Activated CD4-positive, alpha-beta T cell treated with anti-CD3 and anti-CD28 coated beads for 36 hours (primary cell): ENCODE measurements around the gene TPPP3. TPM values are rescaled to one million over a fixed set of nuclear protein-coding genes. Genes with fewer than 3 reads are reported as not detected.
"Not testable (repeated sequence)": the region's sequence is repeated elsewhere in the genome, so short reads cannot be mapped to it uniquely, and the experiment has no call there.

Experiments
- ATAC-seq: fragments of 200-7000 bp; cut with Tn5 transposase; one replicate; pipeline ENCODE4 v1.10.0; 2021; ENCODE audit warnings: mild to moderate bottlenecking, moderate library complexity
- CTCF ChIA-PET: fragments of 350-600 bp; sonication (Branson Sonifier 250); formaldehyde crosslinking; loops from one replicate; lab custom pipeline; 2021; ENCODE audit warnings: antibody characterized with exemption; lab: Charles Lee
- POLR2A ChIA-PET: fragments of 350-600 bp; sonication (Branson Sonifier 250); formaldehyde crosslinking; loops from one replicate; lab custom pipeline; 2021; ENCODE audit warnings: antibody characterized with exemption, inconsistent platforms; lab: Charles Lee
- DNase-seq: peaks from one replicate; pipeline ENCODE4 v3.0.0-alpha.2; 2020
- H3K27ac Mint-ChIP-seq: one replicate; pipeline ENCODE4 v1.8.0; 2021; ENCODE audit warnings: mixed read lengths
- H3K27me3 Mint-ChIP-seq: one replicate; pipeline ENCODE4 v1.8.0; 2021; ENCODE audit warnings: mixed read lengths
- H3K36me3 Mint-ChIP-seq: one replicate; pipeline ENCODE4 v1.8.0; 2021; ENCODE audit warnings: low read depth, mixed read lengths
- H3K4me1 Mint-ChIP-seq: one replicate; pipeline ENCODE4 v1.8.0; 2021; ENCODE audit warnings: mixed read lengths
- H3K4me3 Mint-ChIP-seq: one replicate; pipeline ENCODE4 v1.8.0; 2021; ENCODE audit warnings: mild to moderate bottlenecking, moderate library complexity, mixed read lengths
- H3K9me3 Mint-ChIP-seq: one replicate; pipeline ENCODE4 v1.8.0; 2021; ENCODE audit warnings: low read depth, mixed read lengths
- intact Hi-C, 2 experiments: fragments of 100-400 bp; cut with DNase I in 1 of 2; cut with micrococcal nuclease in 1 of 2; formaldehyde crosslinking; loops; one replicate each; pipeline versions ENCODE4 v1.14.2 to v1.15.1; 2022 to 2024; cut with DNase I, micrococcal nuclease
- total RNA-seq, 2 experiments: library from RNA; stranded (reverse); gene quantifications; one replicate each; pipeline ENCODE4 v1.2.3, GENCODE V29; 2021

Gene TPPP3
- total RNA-seq, 2 experiments from 2014 or later: not detected

- no peak for DNase-seq
- intact Hi-C loops: no loop called here
- ATAC-seq: no peak
- no peaks in the 10 kb centered on the region for H3K9me3 Mint-ChIP-seq
- H3K4me1 Mint-ChIP-seq: peaks cover 14% of the 10 kb centered on the region
- ChIA-PET POLR2A (interaction anchor here (0.5 kb wide), 1 partner anchor 116 kb away, joined by 5 read pairs; no protein-coding TSS in a partner anchor), CTCF (interaction anchor here (0.6 to 1.7 kb wide), 2 partner anchors 9 to 291 kb away, joined by 3 to 6 read pairs; no protein-coding TSS in a partner anchor)
- no peak overlapping the region for H3K27ac Mint-ChIP-seq
- H3K27me3 Mint-ChIP-seq: peaks cover 16% of the 10 kb centered on the region
- H3K4me3 Mint-ChIP-seq: no peak overlapping the region
- no peaks in the 10 kb centered on the region for H3K36me3 Mint-ChIP-seq
Measured at GRCh38 chr16:67389911-67390815, 3.1 kb downstream of the TPPP3 start.

DNA sequence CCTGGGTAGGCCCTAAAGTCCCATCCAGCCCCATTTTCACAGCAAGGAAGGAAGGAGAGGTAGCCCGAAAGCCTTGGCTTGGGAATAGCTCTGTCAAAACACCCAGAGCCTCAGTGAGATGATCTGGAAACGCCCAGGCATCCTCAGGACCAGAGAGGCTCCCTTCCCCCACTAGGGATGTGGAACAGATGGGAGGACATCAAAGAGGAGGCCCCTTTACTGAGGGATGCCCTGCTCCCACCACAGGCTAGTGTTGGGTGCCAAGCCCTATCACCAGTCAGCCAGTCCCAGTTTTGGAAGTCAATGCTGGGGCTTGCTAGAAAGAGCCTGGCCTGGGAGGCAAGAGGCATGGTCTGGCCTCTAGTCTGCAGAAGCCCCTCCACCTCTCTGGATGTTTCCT lies 4.7 kb downstream of the TPPP3 start:
- DNase-seq: no peak
- no peaks in the 10 kb centered on the region for H3K9me3 Mint-ChIP-seq
- intact Hi-C loops: no loop called here
- H3K27me3 Mint-ChIP-seq: peaks cover 9% of the 10 kb centered on the region
- H3K36me3 Mint-ChIP-seq: no peaks in the 10 kb centered on the region
- peaks cover 10% of the 10 kb centered on the region for H3K4me1 Mint-ChIP-seq
- ATAC-seq: no peak
- H3K27ac Mint-ChIP-seq: no peak overlapping the region
- ChIA-PET POLR2A (no interaction called here), CTCF (interaction anchor here (0.6 to 0.9 kb wide), 2 partner anchors 10 to 27 kb away, joined by 3 read pairs; no protein-coding TSS in a partner anchor)
- no peak overlapping the region for H3K4me3 Mint-ChIP-seq

- ChIA-PET CTCF (interaction anchor here (0.6 to 0.9 kb wide), 2 partner anchors 9 to 27 kb away, joined by 3 read pairs; no protein-coding TSS in a partner anchor), POLR2A (no interaction called here)
- Mint-ChIP-seq H3K4me3 (no peak overlapping the region), H3K36me3 (no peaks in the 10 kb centered on the region), H3K9me3 (no peaks in the 10 kb centered on the region), H3K4me1 (peaks cover 9% of the 10 kb centered on the region), H3K27me3 (peaks cover 9% of the 10 kb centered on the region), H3K27ac (no peak overlapping the region)
- DNase-seq: no peak
- no peak for ATAC-seq
- intact Hi-C loops: no loop called here
Measured at GRCh38 chr16:67388191-67388590, 5.1 kb downstream of the TPPP3 start.

GRCh38 chr16:67387479-67388079 lies 5.7 kb downstream of the TPPP3 start:
- DNase-seq (no peak), ATAC-seq (no peak)
- H3K9me3 Mint-ChIP-seq: no peaks in the 10 kb centered on the region
- ChIA-PET CTCF (no interaction called here), POLR2A (no interaction called here)
- H3K27ac Mint-ChIP-seq: no peak overlapping the region
- no peak overlapping the region for H3K4me3 Mint-ChIP-seq
- H3K36me3 Mint-ChIP-seq: no peaks in the 10 kb centered on the region
- intact Hi-C loops: no loop called here
- peaks cover 9% of the 10 kb centered on the region for H3K4me1 Mint-ChIP-seq
- peaks cover 6% of the 10 kb centered on the region for H3K27me3 Mint-ChIP-seq

DNA sequence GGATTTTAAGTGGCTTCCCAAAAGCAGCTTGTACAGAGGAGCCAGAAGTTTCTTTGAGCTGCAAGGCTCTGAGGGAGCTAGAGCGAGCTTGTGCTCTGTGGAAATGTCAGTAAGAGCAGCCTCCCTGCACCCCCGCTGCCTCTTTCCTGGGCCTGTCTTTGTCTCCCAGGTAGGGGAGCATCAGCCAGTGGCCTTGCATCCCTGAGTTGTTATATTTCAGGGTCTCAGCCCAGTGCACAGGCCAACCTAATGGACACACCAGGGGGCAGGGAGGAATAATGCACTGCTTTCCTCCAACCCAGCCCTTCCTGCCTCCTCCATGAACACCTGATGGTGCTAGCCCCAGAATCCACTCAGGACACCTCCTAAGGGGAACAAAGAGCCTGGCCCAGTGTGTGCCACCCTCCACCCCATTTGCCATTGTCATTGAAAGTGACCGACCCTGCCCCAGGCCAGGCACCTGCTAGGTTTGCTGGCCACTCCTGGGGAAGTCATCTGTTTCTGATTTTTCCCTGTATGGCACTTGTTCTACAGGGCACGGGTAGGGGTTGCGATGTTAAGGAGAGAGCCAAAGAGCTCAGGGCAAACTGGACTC lies 6.3 kb downstream of the TPPP3 start:
- peaks cover 9% of the 10 kb centered on the region for H3K4me1 Mint-ChIP-seq
- intact Hi-C loops: no loop called here
- H3K36me3 Mint-ChIP-seq: no peaks in the 10 kb centered on the region
- DNase-seq (no peak), ATAC-seq (no peak)
- H3K9me3 Mint-ChIP-seq: no peaks in the 10 kb centered on the region
- H3K27me3 Mint-ChIP-seq: peaks cover 2% of the 10 kb centered on the region
- CTCF ChIA-PET: interaction anchor here (0.5 to 1.5 kb wide), 2 partner anchors 13 to 27 kb away, joined by 3 read pairs; no protein-coding TSS in a partner anchor
- no peak overlapping the region for H3K4me3 Mint-ChIP-seq
- POLR2A ChIA-PET: no interaction called here
- H3K27ac Mint-ChIP-seq: no peak overlapping the region

GRCh38 chr16:67384778-67385510 lies 8.4 kb downstream of the TPPP3 start:
- Mint-ChIP-seq H3K36me3 (no peaks in the 10 kb centered on the region), H3K4me3 (no peak overlapping the region), H3K9me3 (no peaks in the 10 kb centered on the region), H3K27me3 (peaks cover 2% of the 10 kb centered on the region), H3K4me1 (peaks cover 9% of the 10 kb centered on the region), H3K27ac (no peak overlapping the region)
- CTCF ChIA-PET: interaction anchor here (1.0 to 1.8 kb wide), 2 partner anchors 31 to 43 kb away, joined by 3 to 6 read pairs; no protein-coding TSS in a partner anchor
- POLR2A ChIA-PET: no interaction called here
- no peak for DNase-seq
- no peak for ATAC-seq
- intact Hi-C loops: no loop called here

DNA sequence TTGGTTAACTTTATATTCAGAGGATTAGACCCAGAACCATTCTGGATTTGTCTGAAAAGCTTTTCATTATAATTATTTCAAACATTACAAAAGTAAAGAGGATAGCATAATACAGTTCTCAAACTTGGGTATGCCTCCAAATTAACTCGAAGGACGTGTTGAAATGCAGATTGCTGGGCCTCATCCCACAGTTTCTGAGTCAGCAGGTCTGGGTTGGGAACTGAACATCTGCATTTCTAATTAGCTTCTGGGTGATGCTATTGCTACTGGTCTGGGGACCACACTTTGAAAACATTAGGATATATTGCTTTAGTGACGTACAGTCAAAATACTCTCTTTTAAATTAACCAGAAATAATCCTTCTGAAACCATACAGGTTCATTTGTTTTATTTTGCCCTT lies 10.0 kb downstream of the TPPP3 start:
- H3K27ac Mint-ChIP-seq: no peak overlapping the region
- ChIA-PET CTCF (interaction anchor here (0.8 kb wide), 1 partner anchor 88 kb away, joined by 3 read pairs; no protein-coding TSS in a partner anchor), POLR2A (no interaction called here)
- no peak overlapping the region for H3K4me3 Mint-ChIP-seq
- H3K9me3 Mint-ChIP-seq: no peaks in the 10 kb centered on the region
- H3K36me3 Mint-ChIP-seq: no peaks in the 10 kb centered on the region
- H3K4me1 Mint-ChIP-seq: peaks cover 9% of the 10 kb centered on the region
- intact Hi-C loops: no loop called here
- DNase-seq (no peak), ATAC-seq (no peak)
- no peaks in the 10 kb centered on the region for H3K27me3 Mint-ChIP-seq

- H3K4me1 Mint-ChIP-seq: no peaks in the 10 kb centered on the region
- no peak for DNase-seq
- H3K36me3 Mint-ChIP-seq: no peaks in the 10 kb centered on the region
- CTCF ChIA-PET: interaction anchor here (1.3 kb wide), 1 partner anchor 10 kb away, joined by 3 read pairs; no protein-coding TSS in a partner anchor
- no peak for ATAC-seq
- intact Hi-C loops: loop anchor here in 1 of 2 experiments (2.0 kb wide), 1 partner anchor 22 kb away; no protein-coding TSS in a partner anchor
- no peak overlapping the region for H3K27ac Mint-ChIP-seq
- POLR2A ChIA-PET: no interaction called here
- no peak overlapping the region for H3K4me3 Mint-ChIP-seq
- H3K27me3 Mint-ChIP-seq: peaks cover 4% of the 10 kb centered on the region
- no peaks in the 10 kb centered on the region for H3K9me3 Mint-ChIP-seq
Measured at GRCh38 chr16:67378642-67379041, 14.7 kb downstream of the TPPP3 start.

- H3K9me3 Mint-ChIP-seq, intact Hi-C loops: not testable (repeated sequence)
Measured at GRCh38 chr16:67376012-67376411, 17.3 kb downstream of the TPPP3 start.

DNA sequence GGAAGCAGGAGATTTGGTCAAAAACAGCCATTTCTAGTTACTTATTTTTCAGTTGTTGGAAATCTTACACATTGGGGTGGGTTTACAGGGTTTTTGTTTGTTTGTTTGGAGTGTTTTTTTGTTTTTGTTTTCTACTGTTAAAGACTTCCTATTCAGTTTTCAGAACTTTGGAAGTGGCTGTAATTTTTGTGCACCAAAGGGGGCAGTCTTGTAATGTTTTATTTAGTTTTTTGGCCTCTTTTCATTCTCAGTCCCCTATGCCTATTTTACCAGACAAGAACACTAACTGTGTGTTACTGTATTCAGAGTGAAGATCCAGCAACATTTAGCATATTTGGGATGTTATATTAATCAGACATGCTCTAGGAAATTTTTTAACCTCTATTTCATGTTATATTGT lies 20.6 kb downstream of the TPPP3 start:
- CTCF ChIA-PET: interaction anchor here (0.7 to 2.3 kb wide), 9 partner anchors 13 to 96 kb away, joined by 3 to 6 read pairs (median 4); partner anchors contain the start of gene ZDHHC1
- H3K27ac Mint-ChIP-seq: no peak overlapping the region
- H3K9me3 Mint-ChIP-seq: no peaks in the 10 kb centered on the region
- no peak overlapping the region for H3K4me3 Mint-ChIP-seq
- DNase-seq: no peak
- ATAC-seq: no peak
- H3K4me1 Mint-ChIP-seq: no peaks in the 10 kb centered on the region
- POLR2A ChIA-PET: interaction anchor here (0.7 kb wide), 1 partner anchor 19 kb away, joined by 7 read pairs; no protein-coding TSS in a partner anchor
- H3K36me3 Mint-ChIP-seq: no peaks in the 10 kb centered on the region
- intact Hi-C loops: no loop called here
- peaks cover 7% of the 10 kb centered on the region for H3K27me3 Mint-ChIP-seq

More at GRCh38 chr16:67376012-67376411, 17.3 kb downstream of the TPPP3 start:
- H3K36me3 Mint-ChIP-seq, POLR2A ChIA-PET, CTCF ChIA-PET, H3K4me1 Mint-ChIP-seq, H3K4me3 Mint-ChIP-seq, ATAC-seq, H3K27me3 Mint-ChIP-seq, DNase-seq, H3K27ac Mint-ChIP-seq: not testable (repeated sequence)
